MM.1S (cell line): ENCODE data around the gene IMP3.

ENCODE experiments used
- DNase-seq: peaks from one replicate; pipeline ENCODE4 v3.0.0-alpha.2; 2015
- H2AFZ ChIP-seq: fragments of 300-600 bp; sonication (generic); 2 replicates; pipeline ENCODE4 v1.6.0; 2016; ENCODE audit warnings: antibody characterized with exemption, low read length
- H3F3A ChIP-seq: fragments of 300-600 bp; sonication (generic); 2 replicates; pipeline ENCODE4 v1.6.1; 2016; ENCODE audit warnings: mild to moderate bottlenecking, antibody characterized with exemption, low read length, moderate library complexity, mixed read lengths; ENCODE audit not compliant: insufficient read depth
- H3K27ac ChIP-seq: fragments of 300-600 bp; sonication (generic); 2 replicates; pipeline ENCODE4 v1.5.1; 2016; ENCODE audit warnings: mild to moderate bottlenecking, low read length
- H3K27me3 ChIP-seq: fragments of 300-600 bp; sonication (generic); replicated peaks from 2 replicates; pipeline ENCODE4 v1.6.0; 2016; ENCODE audit warnings: low read length; ENCODE audit not compliant: insufficient read depth
- H3K36me3 ChIP-seq: fragments of 300-600 bp; sonication (generic); replicated peaks from 2 replicates; pipeline ENCODE4 v1.6.1; 2016; ENCODE audit warnings: mild to moderate bottlenecking, low read length, mixed read lengths; ENCODE audit not compliant: insufficient read depth
- H3K4me1 ChIP-seq: fragments of 300-600 bp; sonication (generic); 2 replicates; pipeline ENCODE4 v1.6.1; 2016; ENCODE audit warnings: low read length, mixed read lengths
- H3K4me2 ChIP-seq: fragments of 300-600 bp; sonication (generic); 2 replicates; pipeline ENCODE4 v1.6.0; 2016; ENCODE audit warnings: low read depth, low read length
- H3K4me3 ChIP-seq: fragments of 300-600 bp; sonication (generic); 2 replicates; pipeline ENCODE4 v1.5.1; 2016; ENCODE audit warnings: low read length, mixed read lengths
- H3K79me2 ChIP-seq: fragments of 300-600 bp; sonication (generic); 2 replicates; pipeline ENCODE4 v1.6.1; 2016; ENCODE audit warnings: mixed run types, low read length, mixed read lengths
- H3K9ac ChIP-seq: fragments of 300-600 bp; sonication (generic); 2 replicates; pipeline ENCODE4 v1.6.1; 2016; ENCODE audit warnings: low read length, mixed read lengths
- H3K9me2 ChIP-seq: fragments of 300-600 bp; sonication (generic); replicated peaks from 2 replicates; pipeline ENCODE4 v1.6.1; 2016; ENCODE audit warnings: mild to moderate bottlenecking, low read length, mixed read lengths; ENCODE audit not compliant: insufficient read depth
- H3K9me3 ChIP-seq: fragments of 300-600 bp; sonication (generic); replicated peaks from 2 replicates; pipeline ENCODE4 v1.6.1; 2016; ENCODE audit warnings: mild to moderate bottlenecking, low read length, mixed read lengths; ENCODE audit not compliant: insufficient read depth
- H4K20me1 ChIP-seq: fragments of 300-600 bp; sonication (generic); 2 replicates; pipeline ENCODE4 v1.6.1; 2016; ENCODE audit warnings: mild to moderate bottlenecking, low read length, moderate library complexity, mixed read lengths; ENCODE audit not compliant: insufficient read depth
- EZH2 ChIP-seq: fragments of 300-600 bp; sonication (generic); optimal IDR thresholded peaks from 2 replicates; pipeline ENCODE3; 2017; ENCODE audit warnings: low read depth, mild to moderate bottlenecking, antibody characterized with exemption, low read length, mixed read lengths
- EZH2phosphoT487 ChIP-seq: fragments of 300-600 bp; sonication (generic); IDR thresholded peaks from 2 replicates; pipeline ENCODE4 v1.6.1; 2018; ENCODE audit warnings: antibody characterized with exemption, low read length
- TF ChIP-seq, protein P1 (sequence below): fragments of 300-600 bp; sonication (generic); IDR thresholded peaks from 2 replicates; pipeline ENCODE4 v1.5.1; 2016; ENCODE audit warnings: antibody characterized with exemption, low read length, mixed read lengths

IMP3 gene

DNA sequence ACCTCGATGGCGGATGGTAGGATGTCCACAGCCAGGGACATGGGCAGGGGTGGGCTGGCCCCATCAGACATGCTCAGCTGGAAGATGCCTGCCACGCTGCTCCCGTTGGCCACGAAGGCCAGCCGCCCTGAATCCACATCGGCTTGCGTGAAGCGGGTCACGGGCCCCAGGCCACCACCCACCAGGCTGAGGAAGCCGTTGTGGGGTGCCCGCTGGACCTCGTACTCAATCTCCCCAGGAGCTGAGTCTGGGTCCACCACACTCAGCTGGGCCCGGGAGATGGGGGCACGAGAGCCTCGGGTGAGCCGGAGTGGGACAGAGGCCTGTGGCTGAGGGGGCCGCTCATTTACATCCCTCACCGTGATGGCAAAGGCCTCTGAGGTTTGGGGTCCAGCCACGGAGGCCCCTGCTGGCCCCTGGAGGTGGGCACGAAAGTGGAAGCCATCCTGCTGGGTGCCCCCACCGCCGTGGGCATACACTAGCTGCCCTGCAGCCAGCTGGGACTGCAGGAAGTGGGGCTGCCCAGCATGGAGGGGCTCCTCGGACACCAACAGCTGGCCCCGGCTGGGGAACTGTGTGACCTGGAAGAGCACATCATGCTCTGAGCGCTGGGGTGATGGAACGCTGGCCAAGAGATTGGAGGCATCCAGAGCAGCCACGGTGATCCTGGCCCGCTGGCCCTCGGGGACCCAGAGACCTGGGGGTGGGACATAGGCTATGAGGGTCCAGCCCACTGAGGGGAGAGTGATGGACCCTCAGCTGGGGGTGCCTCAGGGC, 36.9 kb upstream of the IMP3 start:
- H3K79me2 ChIP-seq: no peaks in the 10 kb centered on the region
- no peaks in the 10 kb centered on the region for H4K20me1 ChIP-seq
- no peaks in the 10 kb centered on the region for H3K9me3 ChIP-seq
- H3K4me2 ChIP-seq: no peak overlapping the region
- no peak overlapping the region for H3K27ac ChIP-seq
- H3K4me3 ChIP-seq: no peak overlapping the region
- H2AFZ ChIP-seq: no peak overlapping the region
- H3F3A ChIP-seq: no peaks in the 10 kb centered on the region
- H3K27me3 ChIP-seq: peaks cover under 1% of the 10 kb centered on the region; the same call in 1 of the 2 replicates
- H3K36me3 ChIP-seq: no peaks in the 10 kb centered on the region
- H3K9ac ChIP-seq: no peak overlapping the region
- no peaks in the 10 kb centered on the region for H3K4me1 ChIP-seq
- TF ChIP-seq EZH2phosphoT487 (no peak), EZH2 (no peak)
- TF ChIP-seq, protein P1, sequence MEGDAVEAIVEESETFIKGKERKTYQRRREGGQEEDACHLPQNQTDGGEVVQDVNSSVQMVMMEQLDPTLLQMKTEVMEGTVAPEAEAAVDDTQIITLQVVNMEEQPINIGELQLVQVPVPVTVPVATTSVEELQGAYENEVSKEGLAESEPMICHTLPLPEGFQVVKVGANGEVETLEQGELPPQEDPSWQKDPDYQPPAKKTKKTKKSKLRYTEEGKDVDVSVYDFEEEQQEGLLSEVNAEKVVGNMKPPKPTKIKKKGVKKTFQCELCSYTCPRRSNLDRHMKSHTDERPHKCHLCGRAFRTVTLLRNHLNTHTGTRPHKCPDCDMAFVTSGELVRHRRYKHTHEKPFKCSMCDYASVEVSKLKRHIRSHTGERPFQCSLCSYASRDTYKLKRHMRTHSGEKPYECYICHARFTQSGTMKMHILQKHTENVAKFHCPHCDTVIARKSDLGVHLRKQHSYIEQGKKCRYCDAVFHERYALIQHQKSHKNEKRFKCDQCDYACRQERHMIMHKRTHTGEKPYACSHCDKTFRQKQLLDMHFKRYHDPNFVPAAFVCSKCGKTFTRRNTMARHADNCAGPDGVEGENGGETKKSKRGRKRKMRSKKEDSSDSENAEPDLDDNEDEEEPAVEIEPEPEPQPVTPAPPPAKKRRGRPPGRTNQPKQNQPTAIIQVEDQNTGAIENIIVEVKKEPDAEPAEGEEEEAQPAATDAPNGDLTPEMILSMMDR: no peak
- DNase-seq: no peak
- H3K9me2 ChIP-seq: no peaks in the 10 kb centered on the region

DNA sequence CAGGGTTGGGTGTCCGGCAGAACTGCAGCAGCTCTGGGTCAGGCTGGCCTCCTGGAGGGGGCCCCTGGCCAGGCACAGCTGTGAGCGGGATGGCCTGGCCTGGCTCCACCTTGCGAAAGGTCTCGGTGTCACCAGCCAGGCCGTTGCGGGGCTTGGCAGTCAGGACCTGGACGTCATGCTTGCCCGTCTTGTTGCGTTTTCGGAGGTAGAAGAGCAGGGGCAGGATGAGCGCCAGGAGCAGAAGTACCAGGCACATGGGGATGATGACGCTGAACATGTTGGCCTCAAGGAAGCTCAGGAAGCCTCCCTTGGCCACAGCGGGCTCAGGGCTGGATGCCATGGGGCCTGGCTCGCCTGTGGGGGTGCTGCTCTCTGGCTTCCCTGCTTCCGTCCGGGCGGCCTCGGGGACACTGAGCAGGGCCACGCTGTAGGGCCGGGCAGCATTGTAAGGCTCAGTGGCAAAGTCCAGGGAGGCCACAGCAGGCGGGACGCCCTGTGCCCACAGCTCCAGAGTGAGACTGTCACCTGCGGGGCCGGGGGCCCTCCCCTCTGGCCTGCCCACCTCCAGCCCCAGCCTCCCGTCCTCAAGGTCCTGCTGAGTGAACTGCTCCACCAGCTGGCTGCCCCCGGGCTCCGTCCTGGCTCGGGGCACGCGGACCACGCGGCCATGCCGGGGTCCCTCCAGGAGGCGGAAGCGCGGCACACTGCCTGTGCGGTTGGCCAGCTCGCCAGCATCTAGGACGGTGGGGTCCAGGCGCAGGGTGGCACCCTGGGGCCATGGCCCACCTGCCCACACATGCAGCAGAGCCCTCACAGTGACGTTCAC, 35.8 kb upstream of the IMP3 start:
- Histone ChIP-seq H2AFZ (no peak overlapping the region), H3F3A (no peaks in the 10 kb centered on the region), H3K9ac (no peak overlapping the region), H3K79me2 (no peaks in the 10 kb centered on the region), H3K9me3 (no peaks in the 10 kb centered on the region), H3K4me1 (no peaks in the 10 kb centered on the region), H3K27me3 (no peaks in the 10 kb centered on the region; the same call in 1 of the 2 replicates), H3K9me2 (no peaks in the 10 kb centered on the region), H3K4me2 (no peak overlapping the region), H3K36me3 (no peaks in the 10 kb centered on the region), H3K27ac (no peak overlapping the region), H4K20me1 (no peaks in the 10 kb centered on the region), H3K4me3 (no peak overlapping the region)
- no peak for DNase-seq
- TF ChIP-seq EZH2 (no peak), EZH2phosphoT487 (no peak)
- TF ChIP-seq, protein P1: no peak

DNA sequence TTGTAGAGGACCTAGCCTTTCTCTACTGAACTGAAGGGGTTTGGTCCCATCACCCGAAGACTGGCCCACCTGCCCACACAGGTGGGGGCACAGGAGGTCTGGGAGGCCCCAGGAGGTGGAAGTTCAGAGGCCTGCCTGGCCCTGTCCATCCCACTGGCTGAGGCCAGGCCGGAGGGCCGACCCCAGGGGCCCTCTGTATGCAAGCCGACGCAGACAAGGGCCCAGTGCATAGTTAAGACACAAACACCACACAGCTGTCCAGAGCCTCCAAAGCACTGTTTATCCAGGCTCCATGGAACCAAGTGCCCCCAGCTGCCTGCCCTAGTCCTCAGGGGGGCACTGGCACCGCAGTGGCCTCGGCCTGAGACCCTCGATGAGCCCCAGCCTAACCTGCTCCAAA, 34.3 kb upstream of the IMP3 start:
- H3K4me2 ChIP-seq: no peak overlapping the region
- no peaks in the 10 kb centered on the region for H3K4me1 ChIP-seq
- H2AFZ ChIP-seq: no peak overlapping the region
- no peaks in the 10 kb centered on the region for H3F3A ChIP-seq
- no peaks in the 10 kb centered on the region for H3K79me2 ChIP-seq
- no peak overlapping the region for H3K27ac ChIP-seq
- no peak overlapping the region for H3K9ac ChIP-seq
- H4K20me1 ChIP-seq: no peaks in the 10 kb centered on the region
- H3K9me3 ChIP-seq: no peaks in the 10 kb centered on the region
- no peaks in the 10 kb centered on the region for H3K36me3 ChIP-seq
- H3K27me3 ChIP-seq: no peaks in the 10 kb centered on the region; the same call in 1 of the 2 replicates
- TF ChIP-seq EZH2 (no peak), EZH2phosphoT487 (no peak)
- TF ChIP-seq, protein P1: no peak
- H3K9me2 ChIP-seq: no peaks in the 10 kb centered on the region
- H3K4me3 ChIP-seq: no peak overlapping the region
- DNase-seq: no peak
